Fibroblast of lung (primary cell): ENCODE data around the gene OTOL1.

ENCODE experiments used
- CTCF ChIP-seq, 2 donors: IDR thresholded peaks in 1 of 2; conservative IDR thresholded peaks in 1 of 2; 1 replicate in 1 of 2; 2 replicates in 1 of 2; pipeline ENCODE4 v1.5.1; 2011 to 2012; ENCODE audit warnings: low read length in 2 of 2, control low read depth in 1 of 2, inconsistent platforms in 1 of 2, low read depth in 1 of 2, mild to moderate bottlenecking in 1 of 2
- EZH2 ChIP-seq: IDR thresholded peaks from 2 replicates; pipeline ENCODE4 v1.5.1; 2012; ENCODE audit warnings: low read length, control low read depth, mild to moderate bottlenecking; ENCODE audit errors: missing control alignments

- TF ChIP-seq CTCF (conservative IDR thresholded peaks at IDR 0.05 in 1 of 2, IDR thresholded peaks at IDR 0.05 in 1 of 2; ENCODE audit: low read depth in 1 of 2, low read length in 2 of 2) = no peak
- TF ChIP-seq EZH2 = no peak
Observed at GRCh38 chr3:161471211-161471610, 25.4 kb upstream of the OTOL1 start.
